PC-3 (cell line): Measurements from ENCODE around the gene IL16. TPM values are rescaled to one million over a fixed set of nuclear protein-coding genes. Genes with fewer than 3 reads are reported as not detected.

Experiments
- ATAC-seq: fragments of 200-7000 bp; cut with Tn5 transposase; 2 replicates; pipeline ENCODE4 v1.9.1; 2020; ENCODE audit warnings: mild to moderate bottlenecking, moderate library complexity
- BruUV-seq: library from RNA; stranded (reverse); fragments of 400-500 nt; replicated peaks from 2 replicates; lab custom pipeline; 2021; lab: Mats Ljungman, UMichigan
- CTCF ChIA-PET: fragments of 300-600 bp; sonication (Branson Sonifier 250); formaldehyde crosslinking; loops from one replicate; lab custom pipeline; 2022; ENCODE audit warnings: antibody characterized with exemption; lab: Charles Lee
- POLR2A ChIA-PET: fragments of 300-600 bp; sonication (Branson Sonifier 250); formaldehyde crosslinking; loops from one replicate; lab custom pipeline; 2022; ENCODE audit warnings: antibody characterized with exemption; ENCODE audit not compliant: unreplicated experiment; lab: Charles Lee
- DNase-seq: peaks from one replicate; pipeline ENCODE4 v3.0.0-alpha.2; 2015
- H2AFZ ChIP-seq: fragments of 300-600 bp; sonication (generic); 2 replicates; pipeline ENCODE4 v1.6.0; 2016; ENCODE audit warnings: antibody characterized with exemption, low read length
- H3F3A ChIP-seq: fragments of 300-600 bp; sonication (generic); one replicate; pipeline ENCODE4 v1.6.0; 2017; ENCODE audit warnings: antibody characterized with exemption, low read length, control low read depth, mild to moderate bottlenecking; ENCODE audit not compliant: unreplicated experiment
- H3K27ac ChIP-seq: fragments of 300-600 bp; sonication (generic); 2 replicates; pipeline ENCODE4 v1.5.1; 2016; ENCODE audit warnings: mild to moderate bottlenecking, low read length
- H3K27me3 ChIP-seq: fragments of 300-600 bp; sonication (generic); 2 replicates; pipeline ENCODE4 v1.6.1; 2016; ENCODE audit warnings: low read length, mixed read lengths
- H3K36me3 ChIP-seq: fragments of 300-600 bp; sonication (generic); 2 replicates; pipeline ENCODE4 v1.6.1; 2016; ENCODE audit warnings: low read depth, mixed run types, low read length, mixed read lengths
- H3K4me1 ChIP-seq: fragments of 300-600 bp; sonication (generic); 2 replicates; pipeline ENCODE4 v1.5.1; 2016; ENCODE audit warnings: low read length; ENCODE audit not compliant: insufficient read depth
- H3K4me2 ChIP-seq: fragments of 300-600 bp; sonication (generic); 2 replicates; pipeline ENCODE4 v1.6.0; 2016; ENCODE audit warnings: low read length
- H3K4me3 ChIP-seq: fragments of 300-600 bp; sonication (generic); 2 replicates; pipeline ENCODE4 v1.5.1; 2016; ENCODE audit warnings: mild to moderate bottlenecking, low read length, mixed read lengths
- H3K79me2 ChIP-seq: fragments of 300-600 bp; sonication (generic); 2 replicates; pipeline ENCODE4 v1.6.1; 2017; ENCODE audit warnings: low read length, mixed read lengths
- H3K9ac ChIP-seq: fragments of 300-600 bp; sonication (generic); 2 replicates; pipeline ENCODE4 v1.6.0; 2016; ENCODE audit warnings: mild to moderate bottlenecking, low read length
- H3K9me2 ChIP-seq: fragments of 300-600 bp; sonication (generic); replicated peaks from 2 replicates; pipeline ENCODE4 v1.6.1; 2016; ENCODE audit warnings: mixed run types, low read length, mixed read lengths
- H3K9me3 ChIP-seq: fragments of 300-600 bp; sonication (generic); 2 replicates; pipeline ENCODE4 v1.6.1; 2016; ENCODE audit warnings: low read length, mixed read lengths
- H4K20me1 ChIP-seq: fragments of 300-600 bp; sonication (generic); 2 replicates; pipeline ENCODE4 v1.6.1; 2016; ENCODE audit warnings: low read length, mixed read lengths
- CTCF ChIP-seq: fragments of 300-600 bp; sonication (generic); conservative IDR thresholded peaks from 2 replicates; pipeline ENCODE4 v1.5.1; 2017; ENCODE audit warnings: antibody characterized with exemption, low read depth, mild to moderate bottlenecking, low read length
- EZH2 ChIP-seq: fragments of 300-600 bp; sonication (generic); IDR thresholded peaks from one replicate; pipeline ENCODE4 v1.6.1; 2017; ENCODE audit warnings: antibody characterized with exemption, mild to moderate bottlenecking, low read length; ENCODE audit not compliant: unreplicated experiment
- EZH2phosphoT487 ChIP-seq: fragments of 300-600 bp; sonication (generic); IDR thresholded peaks from 2 replicates; pipeline ENCODE4 v1.6.1; 2018; ENCODE audit warnings: mild to moderate bottlenecking, antibody characterized with exemption, low read length, borderline replicate concordance
- intact Hi-C: fragments of 100-400 bp; cut with micrococcal nuclease; formaldehyde crosslinking; loops from 2 replicates; pipeline ENCODE4 v1.9.0; 2023
- total RNA-seq: library from RNA; depleted of rRNA; stranded (reverse); fragments of >200 nt; gene quantifications from 2 replicates; pipeline ENCODE4 v1.2.3, GENCODE V29; 2014

Gene IL16
- total RNA-seq, 1 experiment from 2014 or later: 0.04 TPM

- H3K4me2 ChIP-seq: no peak overlapping the region
- CTCF ChIA-PET: no interaction called here
- H3F3A ChIP-seq: no peaks in the 10 kb centered on the region
- H3K9me3 ChIP-seq: no peaks in the 10 kb centered on the region
- H3K27me3 ChIP-seq: peaks cover 54% of the 10 kb centered on the region
- ATAC-seq (no peak), DNase-seq (no peak)
- no peaks in the 10 kb centered on the region for H3K4me1 ChIP-seq
- TF ChIP-seq EZH2phosphoT487 (no peak), EZH2 (no peak), CTCF (no peak)
- H3K4me3 ChIP-seq: no peak overlapping the region
- H3K9ac ChIP-seq: no peak overlapping the region
- no peaks in the 10 kb centered on the region for H3K36me3 ChIP-seq
- POLR2A ChIA-PET: no interaction called here
- no peak overlapping the region for H2AFZ ChIP-seq
- BruUV-seq: no TSS peak
- no peaks in the 10 kb centered on the region for H3K9me2 ChIP-seq
- H3K79me2 ChIP-seq: no peaks in the 10 kb centered on the region
- intact Hi-C loops: no loop called here
- no peaks in the 10 kb centered on the region for H4K20me1 ChIP-seq
- H3K27ac ChIP-seq: no peak overlapping the region
Measured at GRCh38 chr15:81221449-81221848, 24.8 kb downstream of the IL16 start.

- Histone ChIP-seq H3K9me2 (no peaks in the 10 kb centered on the region), H3K9me3 (no peaks in the 10 kb centered on the region), H3K4me2 (no peak overlapping the region), H3F3A (no peaks in the 10 kb centered on the region), H3K27ac (no peak overlapping the region), H2AFZ (no peak overlapping the region), H3K9ac (no peak overlapping the region), H3K4me3 (no peak overlapping the region), H4K20me1 (no peaks in the 10 kb centered on the region), H3K4me1 (no peaks in the 10 kb centered on the region), H3K27me3 (peaks cover 54% of the 10 kb centered on the region), H3K36me3 (no peaks in the 10 kb centered on the region), H3K79me2 (no peaks in the 10 kb centered on the region)
- BruUV-seq: no TSS peak
- DNase-seq (no peak), ATAC-seq (no peak)
- intact Hi-C loops: no loop called here
- POLR2A ChIA-PET: no interaction called here
- TF ChIP-seq CTCF (no peak), EZH2phosphoT487 (no peak), EZH2 (no peak)
- CTCF ChIA-PET: no interaction called here
Measured at GRCh38 chr15:81222007-81222406, 25.3 kb downstream of the IL16 start.

- intact Hi-C loops: no loop called here
- Histone ChIP-seq H3K9me3 (no peaks in the 10 kb centered on the region), H3K4me3 (no peak overlapping the region), H3K27me3 (peaks cover 48% of the 10 kb centered on the region), H3K79me2 (no peaks in the 10 kb centered on the region), H3K4me2 (no peak overlapping the region), H3K9me2 (no peaks in the 10 kb centered on the region), H3K9ac (no peak overlapping the region), H3K27ac (no peak overlapping the region), H3K4me1 (no peaks in the 10 kb centered on the region), H4K20me1 (no peaks in the 10 kb centered on the region), H2AFZ (no peak overlapping the region), H3F3A (no peaks in the 10 kb centered on the region), H3K36me3 (no peaks in the 10 kb centered on the region)
- no TSS peak for BruUV-seq
- ATAC-seq (no peak), DNase-seq (no peak)
- ChIA-PET CTCF (no interaction called here), POLR2A (interaction anchor here (0.6 kb wide), 1 partner anchor 241 kb away, joined by 3 read pairs; no protein-coding TSS in a partner anchor)
- TF ChIP-seq CTCF: no peak
- no peak for TF ChIP-seq EZH2
- no peak for TF ChIP-seq EZH2phosphoT487
Measured at GRCh38 chr15:81223346-81223971, 26.8 kb downstream of the IL16 start.
